Neural progenitor cell (in vitro differentiated cells): Measurements from ENCODE around the gene FAM89A.

Source experiments
- EZH2 ChIP-seq: fragments of 200-600 bp; sonication (generic); IDR thresholded peaks from 2 replicates; pipeline ENCODE4 v1.6.1; 2017; ENCODE audit warnings: antibody characterized with exemption, mild to moderate bottlenecking, moderate library complexity
- EZH2phosphoT487 ChIP-seq: fragments of 200-600 bp; sonication (generic); IDR thresholded peaks from 2 replicates; pipeline ENCODE4 v1.6.1; 2017; ENCODE audit warnings: antibody characterized with exemption
- TF ChIP-seq, protein P1 (sequence below): fragments of 200-600 bp; sonication (generic); IDR thresholded peaks from 2 replicates; pipeline ENCODE4 v1.5.1; 2017; ENCODE audit warnings: antibody characterized with exemption, mild to moderate bottlenecking

DNA sequence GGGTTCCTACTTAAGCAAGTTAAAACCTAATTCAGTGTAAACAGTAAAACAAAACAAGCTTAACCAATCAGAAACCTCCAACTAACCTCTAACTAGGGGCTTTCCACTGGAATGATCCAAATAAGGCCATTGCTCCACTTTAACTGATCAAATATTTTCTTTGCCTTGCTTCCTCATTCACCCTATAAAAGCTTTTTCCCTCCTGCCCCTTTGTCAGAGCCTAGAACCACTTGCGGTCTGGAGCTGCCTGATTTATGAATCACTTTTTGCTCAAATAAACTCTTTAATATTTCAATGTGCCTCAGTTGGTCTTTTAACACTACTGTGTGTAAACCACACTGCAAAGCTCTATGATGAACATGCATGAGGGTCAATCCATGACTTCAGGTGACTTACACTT, 4.5 kb upstream of the FAM89A start:
- TF ChIP-seq, protein P1, sequence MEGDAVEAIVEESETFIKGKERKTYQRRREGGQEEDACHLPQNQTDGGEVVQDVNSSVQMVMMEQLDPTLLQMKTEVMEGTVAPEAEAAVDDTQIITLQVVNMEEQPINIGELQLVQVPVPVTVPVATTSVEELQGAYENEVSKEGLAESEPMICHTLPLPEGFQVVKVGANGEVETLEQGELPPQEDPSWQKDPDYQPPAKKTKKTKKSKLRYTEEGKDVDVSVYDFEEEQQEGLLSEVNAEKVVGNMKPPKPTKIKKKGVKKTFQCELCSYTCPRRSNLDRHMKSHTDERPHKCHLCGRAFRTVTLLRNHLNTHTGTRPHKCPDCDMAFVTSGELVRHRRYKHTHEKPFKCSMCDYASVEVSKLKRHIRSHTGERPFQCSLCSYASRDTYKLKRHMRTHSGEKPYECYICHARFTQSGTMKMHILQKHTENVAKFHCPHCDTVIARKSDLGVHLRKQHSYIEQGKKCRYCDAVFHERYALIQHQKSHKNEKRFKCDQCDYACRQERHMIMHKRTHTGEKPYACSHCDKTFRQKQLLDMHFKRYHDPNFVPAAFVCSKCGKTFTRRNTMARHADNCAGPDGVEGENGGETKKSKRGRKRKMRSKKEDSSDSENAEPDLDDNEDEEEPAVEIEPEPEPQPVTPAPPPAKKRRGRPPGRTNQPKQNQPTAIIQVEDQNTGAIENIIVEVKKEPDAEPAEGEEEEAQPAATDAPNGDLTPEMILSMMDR, result no peak
- TF ChIP-seq EZH2 (no peak), EZH2phosphoT487 (no peak)
